Esophagus (tissue), 2 donors: ENCODE data around the gene TDRD10. TPM values are rescaled to one million over a fixed set of nuclear protein-coding genes. Genes with fewer than 3 reads are reported as not detected.
A peak's percentile ranks its signal among the peaks of the same experiment; 100 is the strongest.

Experiments
- H3K27ac ChIP-seq, 2 donors: one replicate each; pipeline ENCODE4 v1.5.1; 2013; ENCODE audit warnings: low read depth in 2 of 2, mild to moderate bottlenecking in 2 of 2, inconsistent platforms in 1 of 2, low read length in 1 of 2, moderate library complexity in 1 of 2
- H3K27me3 ChIP-seq, 2 donors: one replicate each; pipeline ENCODE4 v1.6.1; 2013; ENCODE audit warnings: low read length in 2 of 2, control low read depth in 1 of 2, mild to moderate bottlenecking in 1 of 2; ENCODE audit not compliant: insufficient read depth in 2 of 2, control insufficient read depth in 1 of 2
- H3K36me3 ChIP-seq, 2 donors: one replicate each; pipeline ENCODE4 v1.6.1; 2013; ENCODE audit warnings: low read length in 1 of 2; ENCODE audit not compliant: control insufficient read depth in 2 of 2, insufficient read depth in 2 of 2
- H3K4me1 ChIP-seq, 2 donors: one replicate each; pipeline ENCODE4 v1.6.1; 2013; ENCODE audit warnings: low read length in 1 of 2; ENCODE audit not compliant: control insufficient read depth in 2 of 2, insufficient read depth in 2 of 2
- H3K4me3 ChIP-seq, 2 donors: one replicate each; pipeline ENCODE4 v1.5.1; 2013; ENCODE audit warnings: low read length in 2 of 2, mild to moderate bottlenecking in 2 of 2, low read depth in 1 of 2, moderate library complexity in 1 of 2
- H3K9me3 ChIP-seq, 2 donors: one replicate each; pipeline ENCODE4 v1.6.1; 2013; ENCODE audit warnings: mild to moderate bottlenecking in 2 of 2, low read depth in 1 of 2, low read length in 1 of 2, moderate library complexity in 1 of 2; ENCODE audit not compliant: control insufficient read depth in 2 of 2, insufficient read depth in 1 of 2
- WGBS, 2 donors: extraction: QIAGEN DNeasy Blood & Tissue Kit; methylation state at CpG; one replicate each; pipeline ENCODE4 v1.1.7; 2013; 5-methylcytosine and 5-hydroxymethylcytosine counted together
- polyA plus RNA-seq, 2 donors: library from polyadenylated mRNA; stranded (reverse); fragments of 200-250 nt; gene quantifications; one replicate each; pipeline ENCODE4 v1.2.3, GENCODE V29; 2013
- donor health status: healthy with polysubstance abuse.
- donor health status: Bipolar disorder and iron deficiency.

TDRD10 gene
- polyA plus RNA-seq, 2 donors, result 1.3 to 1.7 TPM

DNA sequence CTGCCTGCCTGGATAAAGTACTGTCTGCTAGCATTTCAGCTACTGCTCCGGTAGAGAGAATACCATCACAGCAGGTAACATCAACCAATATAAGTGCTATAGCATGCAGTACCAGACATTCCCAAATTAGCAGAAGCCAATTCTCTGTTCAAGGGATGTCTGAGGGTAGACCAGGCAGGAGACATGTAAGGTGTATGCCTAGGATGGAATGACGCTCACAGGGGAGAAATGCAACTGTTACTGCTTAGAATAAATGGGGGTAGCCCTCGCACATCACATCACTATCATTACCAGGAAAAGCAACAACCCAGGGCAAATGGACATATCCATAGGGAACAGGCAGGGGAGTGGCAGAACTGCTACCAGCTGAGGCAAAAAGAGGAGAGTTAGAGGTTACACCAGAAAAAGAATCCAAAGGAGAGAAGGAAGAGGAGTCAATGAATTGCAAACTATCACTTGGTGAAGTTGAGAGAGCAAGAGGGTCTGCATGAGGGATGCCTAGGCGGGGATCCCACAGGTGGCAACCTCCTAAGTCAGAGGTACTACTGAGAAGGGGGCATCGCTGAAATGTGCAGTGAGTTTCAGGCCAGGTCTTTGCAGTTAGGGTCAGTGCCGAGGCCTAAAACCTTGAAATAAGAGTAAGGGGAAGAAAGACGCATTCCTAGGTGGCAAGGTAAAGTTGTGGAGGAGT, 55.4 kb downstream of the TDRD10 start:
- no peaks in the 10 kb centered on the region for H3K27me3 ChIP-seq
- peak overlapping the region in 1 of 2 donors; percentile 96 for H3K27ac ChIP-seq
- 7 to 9% methylated on average over 7 of the region's 7 CpGs for WGBS, 2 donors

GRCh38 chr1:154557939-154558719, 56.1 kb downstream of the TDRD10 start, which contains the start of gene UBE2Q1:
Gene UBE2Q1, minus strand, starts transcription at chr1:154558662. Its CDS starts 109 bp downstream, at chr1:154558553.
- H3K27ac ChIP-seq, result peak within 1 kb of the TSS; percentile 87 to 96
- WGBS, 2 donors, result 1% methylated on average over 39 to 67 of the region's 69 CpGs
- H3K9me3 ChIP-seq, result no peaks in the 10 kb centered on the region
- peak within 1 kb of the TSS; percentile 55 to 75 for H3K4me3 ChIP-seq
- peaks cover 3 to 4% of the 10 kb centered on the region in 2 donors for H3K4me1 ChIP-seq
- H3K27me3 ChIP-seq, result no peaks in the 10 kb centered on the region
- H3K36me3 ChIP-seq, result peaks cover 10 to 19% of the 10 kb centered on the region in 2 donors

More for the DNA sequence above, 55.4 kb downstream of the TDRD10 start:
- Histone ChIP-seq H3K4me1 (peaks cover 3 to 4% of the 10 kb centered on the region in 2 donors), H3K4me3 (peak overlapping the region; percentile 55 to 75), H3K36me3 (peaks cover 12 to 26% of the 10 kb centered on the region in 2 donors), H3K9me3 (no peaks in the 10 kb centered on the region)

DNA sequence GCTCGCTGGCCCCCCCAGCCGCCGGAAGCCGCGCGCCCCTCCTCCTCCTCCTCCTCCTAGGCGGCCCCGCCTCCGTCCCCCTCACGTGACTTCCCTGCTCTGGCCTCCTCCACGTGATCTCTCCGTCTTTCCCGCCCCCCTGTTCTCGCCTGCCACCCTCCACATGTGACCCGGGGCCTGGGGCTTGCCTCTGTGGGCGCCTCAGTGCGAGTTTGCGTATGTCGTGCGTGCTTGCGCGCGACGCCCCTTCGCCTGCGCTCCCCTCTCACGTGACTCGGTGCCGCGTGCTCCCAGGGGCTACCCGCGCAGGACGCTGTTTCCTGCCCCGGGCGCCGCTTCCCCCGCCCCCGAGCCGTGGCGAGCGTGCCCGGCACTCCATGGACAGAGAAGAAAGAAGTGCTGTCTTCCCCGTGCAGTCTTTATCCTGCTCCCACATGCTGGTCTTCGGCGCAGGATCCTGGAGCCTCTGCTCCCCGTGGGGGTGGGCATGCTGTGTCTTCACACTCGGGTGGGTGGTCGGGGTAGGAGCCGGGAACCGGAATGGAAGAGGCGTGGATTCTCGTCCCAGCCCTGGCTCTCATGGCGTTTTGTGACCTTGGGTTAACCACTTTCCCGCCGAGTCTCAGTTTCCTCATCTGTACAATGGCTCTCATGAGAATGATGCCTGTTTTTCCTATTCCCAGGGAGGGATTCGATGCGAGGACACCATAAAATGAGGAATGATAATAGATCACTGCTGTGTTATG, 56.9 kb downstream of the TDRD10 start:
- 0 to 1% methylated on average over 50 to 57 of the region's 57 CpGs for WGBS, 2 donors
- Histone ChIP-seq H3K27me3 (no peaks in the 10 kb centered on the region), H3K9me3 (no peaks in the 10 kb centered on the region), H3K4me3 (peak overlapping the region; percentile 55 to 75), H3K36me3 (peaks cover 10 to 12% of the 10 kb centered on the region in 2 donors), H3K27ac (peak overlapping the region; percentile 87 to 96), H3K4me1 (peaks cover 3 to 4% of the 10 kb centered on the region in 2 donors)

DNA sequence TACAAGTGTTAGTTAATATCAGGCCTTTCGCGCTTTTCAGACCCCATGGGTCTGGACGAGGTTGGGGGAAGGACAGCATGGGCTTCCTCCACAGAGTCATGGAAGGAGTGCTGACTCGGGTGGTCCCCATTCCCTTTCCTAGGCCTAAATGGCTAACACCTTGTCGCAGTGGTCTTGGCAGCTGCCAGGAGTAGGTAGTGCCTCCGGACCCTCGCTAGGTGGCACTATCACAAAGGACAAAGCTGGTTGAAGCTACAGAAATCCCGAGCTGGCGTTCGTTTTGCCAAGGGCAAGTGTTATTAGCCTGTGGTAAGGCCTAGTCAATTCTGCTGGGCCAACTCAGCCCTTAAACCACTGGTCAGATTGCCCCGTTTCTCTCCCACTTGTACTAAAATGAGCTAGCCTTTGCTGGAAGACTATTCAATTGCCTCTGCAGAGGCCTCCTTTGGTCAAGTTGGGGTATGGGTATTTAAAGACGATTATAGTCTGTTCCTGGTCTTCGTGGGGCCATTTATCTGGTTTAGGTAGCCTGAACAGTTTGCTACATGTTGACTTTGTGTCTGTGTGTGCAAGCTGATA, 57.5 kb downstream of the TDRD10 start:
- H3K27ac ChIP-seq, result peak overlapping the region; percentile 87 to 96
- H3K27me3 ChIP-seq, result no peaks in the 10 kb centered on the region
- H3K36me3 ChIP-seq, result peaks cover 10% of the 10 kb centered on the region in 2 donors
- no peaks in the 10 kb centered on the region for H3K9me3 ChIP-seq
- H3K4me3 ChIP-seq, result peak overlapping the region; percentile 55 to 75
- WGBS, 2 donors, result 8 to 10% methylated on average over 13 of the region's 13 CpGs
- H3K4me1 ChIP-seq, result peaks cover 3 to 4% of the 10 kb centered on the region in 2 donors

DNA sequence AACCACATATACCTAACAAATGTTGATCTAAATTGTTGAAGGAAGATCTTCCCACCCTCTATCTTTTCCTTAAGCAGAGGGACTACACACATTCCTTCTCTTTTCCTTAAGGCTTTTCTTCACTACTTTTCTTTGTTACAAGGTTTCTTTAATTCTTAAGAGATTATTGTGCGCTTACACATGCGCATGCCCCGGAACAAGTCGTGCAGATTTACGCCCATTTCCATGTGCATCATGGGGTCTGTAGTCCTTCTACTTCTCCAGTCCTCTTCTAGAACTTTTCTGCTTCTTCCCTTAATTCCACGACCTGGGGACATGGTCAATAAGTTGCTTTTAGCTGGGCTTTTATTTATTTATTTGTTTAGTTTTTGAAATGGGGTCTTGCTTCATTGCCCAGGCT, 63.9 kb downstream of the TDRD10 start:
- WGBS, 2 donors, result 89 to 90% methylated on average over 6 of the region's 6 CpGs
- no peak overlapping the region for H3K4me3 ChIP-seq
- H3K27ac ChIP-seq, result no peak overlapping the region
- no peaks in the 10 kb centered on the region for H3K9me3 ChIP-seq
- H3K4me1 ChIP-seq, result peaks cover 8 to 11% of the 10 kb centered on the region in 2 donors
- no peaks in the 10 kb centered on the region for H3K27me3 ChIP-seq
- H3K36me3 ChIP-seq, result no peaks in the 10 kb centered on the region

DNA sequence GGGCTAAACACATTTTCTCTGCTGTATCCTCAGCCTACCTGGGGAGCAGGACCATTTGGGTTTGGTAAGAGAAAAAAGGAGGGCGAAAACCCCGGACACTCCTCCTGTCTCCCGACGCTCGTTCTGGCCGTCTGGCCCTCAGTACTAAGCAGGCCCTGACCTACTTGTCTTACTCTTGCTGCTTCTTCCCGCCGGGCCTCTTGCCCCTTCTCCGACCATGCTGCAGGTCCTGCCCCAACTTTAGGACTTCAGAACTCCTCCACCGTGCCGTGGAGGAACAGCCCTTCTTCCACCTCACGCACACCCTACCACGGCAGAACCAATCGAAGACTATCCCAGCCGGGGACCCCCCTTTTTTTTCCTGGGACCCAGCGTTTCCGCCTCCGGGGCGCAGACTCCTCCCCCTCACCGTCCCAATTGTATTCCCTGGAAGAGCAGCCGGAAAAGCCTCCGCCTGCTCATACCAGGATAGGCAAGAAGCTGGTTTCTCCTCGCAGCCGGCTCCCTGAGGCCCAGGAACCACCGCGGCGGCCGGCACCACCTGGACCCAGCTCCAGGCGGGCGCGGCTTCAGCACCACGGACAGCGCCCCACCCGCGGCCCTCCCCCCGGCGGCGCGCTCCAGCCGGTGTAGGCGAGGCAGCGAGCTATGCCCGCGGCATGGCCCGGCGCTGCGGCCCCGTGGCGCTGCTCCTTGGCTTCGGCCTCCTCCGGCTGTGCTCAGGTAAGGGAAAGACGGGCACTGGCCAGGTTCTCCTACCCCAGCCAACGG, 65.6 kb downstream of the TDRD10 start, which contains the start of gene CHRNB2:
CHRNB2 (plus strand) TSS at position 393 of the 771 bp plus-strand sequence; CDS start at position 660, 267 bp downstream.
- peak within 1 kb of the TSS; percentile 28 to 30 for H3K4me3 ChIP-seq
- WGBS, 2 donors, result 2% methylated on average over 50 to 53 of the region's 53 CpGs

GRCh38 chr1:154568157-154568815, 66.3 kb downstream of the TDRD10 start:
- peak overlapping the region; percentile 28 to 30 for H3K4me3 ChIP-seq
- H3K27me3 ChIP-seq, result no peaks in the 10 kb centered on the region
- H3K4me1 ChIP-seq, result peaks cover 8 to 11% of the 10 kb centered on the region in 2 donors
- H3K9me3 ChIP-seq, result no peaks in the 10 kb centered on the region
- H3K36me3 ChIP-seq, result no peaks in the 10 kb centered on the region
- H3K27ac ChIP-seq, result no peak overlapping the region
- 30 to 32% methylated on average over 17 of the region's 17 CpGs for WGBS, 2 donors

More for the DNA sequence above, 65.6 kb downstream of the TDRD10 start, which contains the start of gene CHRNB2:
- H3K27ac ChIP-seq, result no peak within 1 kb of the TSS
- no peaks in the 10 kb centered on the region for H3K36me3 ChIP-seq
- H3K4me1 ChIP-seq, result peaks cover 8 to 11% of the 10 kb centered on the region in 2 donors
- H3K27me3 ChIP-seq, result no peaks in the 10 kb centered on the region
- H3K9me3 ChIP-seq, result no peaks in the 10 kb centered on the region

DNA sequence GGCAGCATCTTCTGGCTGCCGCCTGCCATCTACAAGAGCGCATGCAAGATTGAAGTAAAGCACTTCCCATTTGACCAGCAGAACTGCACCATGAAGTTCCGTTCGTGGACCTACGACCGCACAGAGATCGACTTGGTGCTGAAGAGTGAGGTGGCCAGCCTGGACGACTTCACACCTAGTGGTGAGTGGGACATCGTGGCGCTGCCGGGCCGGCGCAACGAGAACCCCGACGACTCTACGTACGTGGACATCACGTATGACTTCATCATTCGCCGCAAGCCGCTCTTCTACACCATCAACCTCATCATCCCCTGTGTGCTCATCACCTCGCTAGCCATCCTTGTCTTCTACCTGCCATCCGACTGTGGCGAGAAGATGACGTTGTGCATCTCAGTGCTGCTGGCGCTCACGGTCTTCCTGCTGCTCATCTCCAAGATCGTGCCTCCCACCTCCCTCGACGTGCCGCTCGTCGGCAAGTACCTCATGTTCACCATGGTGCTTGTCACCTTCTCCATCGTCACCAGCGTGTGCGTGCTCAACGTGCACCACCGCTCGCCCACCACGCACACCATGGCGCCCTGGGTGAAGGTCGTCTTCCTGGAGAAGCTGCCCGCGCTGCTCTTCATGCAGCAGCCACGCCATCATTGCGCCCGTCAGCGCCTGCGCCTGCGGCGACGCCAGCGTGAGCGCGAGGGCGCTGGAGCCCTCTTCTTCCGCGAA, 69.4 kb downstream of the TDRD10 start:
- H3K36me3 ChIP-seq, result no peaks in the 10 kb centered on the region
- 96% methylated on average over 59 of the region's 59 CpGs for WGBS, 2 donors
- peaks cover 8 to 11% of the 10 kb centered on the region in 2 donors for H3K4me1 ChIP-seq
- no peak overlapping the region for H3K4me3 ChIP-seq
- no peak overlapping the region for H3K27ac ChIP-seq
- H3K27me3 ChIP-seq, result no peaks in the 10 kb centered on the region
- H3K9me3 ChIP-seq, result no peaks in the 10 kb centered on the region
